Gastrocnemius medialis (tissue), 4 donors: ENCODE results near the gene FOXRED2.

Source experiments
- POLR2A ChIP-seq, 2 donors: fragments of 450-650 bp; IDR thresholded peaks; one replicate each; pipeline ENCODE4 v1.6.1; 2017; ENCODE audit warnings: antibody characterized with exemption in 2 of 2, mild to moderate bottlenecking in 2 of 2, moderate library complexity in 2 of 2
- TF ChIP-seq, protein P1 (sequence below), 5 experiments: fragments of 450-650 bp in 3 of 5; fragments of 200-600 bp in 2 of 5; sonication (generic) in 2 of 5; IDR thresholded peaks in 4 of 5; conservative IDR thresholded peaks in 1 of 5; 1 replicate in 4 of 5; 2 replicates in 1 of 5; pipeline ENCODE4 v1.5.1; 2016 to 2019; ENCODE audit warnings: antibody characterized with exemption in 5 of 5, mild to moderate bottlenecking in 3 of 5, moderate library complexity in 3 of 5

DNA sequence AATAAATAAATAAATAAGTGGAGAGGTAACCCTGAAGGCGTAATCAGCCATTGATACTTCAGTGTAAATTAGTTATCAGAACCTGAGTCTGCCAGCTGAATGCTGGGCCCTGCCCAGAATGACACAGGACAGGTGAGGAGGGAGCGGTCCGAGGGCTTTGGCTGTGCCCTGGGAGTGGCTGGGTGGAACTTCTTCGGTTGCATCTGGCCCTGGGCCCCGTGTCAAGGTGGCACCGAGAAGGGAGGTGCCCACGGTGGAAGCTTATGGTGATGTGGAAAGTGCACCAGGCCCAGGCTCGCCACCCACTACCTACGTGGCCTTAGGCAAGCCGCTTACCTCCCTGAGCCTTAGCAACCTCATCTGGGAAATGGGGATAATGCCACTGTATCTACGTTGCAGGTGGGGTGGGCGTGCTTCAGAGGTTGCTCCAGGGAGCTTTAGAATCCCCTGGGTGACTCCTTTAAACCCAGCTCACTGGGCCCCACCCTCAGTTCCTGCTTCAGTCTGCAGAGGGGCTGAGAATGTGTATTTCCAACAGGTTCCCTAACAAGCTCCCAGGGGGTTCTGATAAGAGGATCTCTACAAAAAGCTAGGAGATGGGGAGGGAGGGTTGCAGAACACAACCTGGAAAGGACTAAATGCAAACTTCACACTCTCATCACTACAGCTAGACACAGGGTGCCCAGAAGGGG is 64.2 kb downstream of the FOXRED2 start:
- TF ChIP-seq POLR2A (IDR thresholded peaks at IDR 0.05) = no peak
- TF ChIP-seq, protein P1, sequence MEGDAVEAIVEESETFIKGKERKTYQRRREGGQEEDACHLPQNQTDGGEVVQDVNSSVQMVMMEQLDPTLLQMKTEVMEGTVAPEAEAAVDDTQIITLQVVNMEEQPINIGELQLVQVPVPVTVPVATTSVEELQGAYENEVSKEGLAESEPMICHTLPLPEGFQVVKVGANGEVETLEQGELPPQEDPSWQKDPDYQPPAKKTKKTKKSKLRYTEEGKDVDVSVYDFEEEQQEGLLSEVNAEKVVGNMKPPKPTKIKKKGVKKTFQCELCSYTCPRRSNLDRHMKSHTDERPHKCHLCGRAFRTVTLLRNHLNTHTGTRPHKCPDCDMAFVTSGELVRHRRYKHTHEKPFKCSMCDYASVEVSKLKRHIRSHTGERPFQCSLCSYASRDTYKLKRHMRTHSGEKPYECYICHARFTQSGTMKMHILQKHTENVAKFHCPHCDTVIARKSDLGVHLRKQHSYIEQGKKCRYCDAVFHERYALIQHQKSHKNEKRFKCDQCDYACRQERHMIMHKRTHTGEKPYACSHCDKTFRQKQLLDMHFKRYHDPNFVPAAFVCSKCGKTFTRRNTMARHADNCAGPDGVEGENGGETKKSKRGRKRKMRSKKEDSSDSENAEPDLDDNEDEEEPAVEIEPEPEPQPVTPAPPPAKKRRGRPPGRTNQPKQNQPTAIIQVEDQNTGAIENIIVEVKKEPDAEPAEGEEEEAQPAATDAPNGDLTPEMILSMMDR (IDR thresholded peaks at IDR 0.05 in 4 of 5, conservative IDR thresholded peaks at IDR 0.05 in 1 of 5) = no peak
